Peyer's patch (tissue), 4 donors: ENCODE measurements around the gene PALLD.

ENCODE experiments used
- POLR2A ChIP-seq, 2 donors: fragments of 450-650 bp; IDR thresholded peaks; one replicate each; pipeline ENCODE4 v1.5.1; 2017; ENCODE audit warnings: antibody characterized with exemption in 2 of 2, mild to moderate bottlenecking in 2 of 2, moderate library complexity in 2 of 2
- TF ChIP-seq, protein P1 (sequence below), 6 experiments: fragments of 450-650 bp in 4 of 6; fragments of 200-600 bp in 2 of 6; sonication (generic) in 1 of 6; IDR thresholded peaks; one replicate each; pipeline ENCODE4 v1.5.1; 2017 to 2019; ENCODE audit warnings: antibody characterized with exemption in 6 of 6, mild to moderate bottlenecking in 3 of 6, moderate library complexity in 1 of 6

DNA sequence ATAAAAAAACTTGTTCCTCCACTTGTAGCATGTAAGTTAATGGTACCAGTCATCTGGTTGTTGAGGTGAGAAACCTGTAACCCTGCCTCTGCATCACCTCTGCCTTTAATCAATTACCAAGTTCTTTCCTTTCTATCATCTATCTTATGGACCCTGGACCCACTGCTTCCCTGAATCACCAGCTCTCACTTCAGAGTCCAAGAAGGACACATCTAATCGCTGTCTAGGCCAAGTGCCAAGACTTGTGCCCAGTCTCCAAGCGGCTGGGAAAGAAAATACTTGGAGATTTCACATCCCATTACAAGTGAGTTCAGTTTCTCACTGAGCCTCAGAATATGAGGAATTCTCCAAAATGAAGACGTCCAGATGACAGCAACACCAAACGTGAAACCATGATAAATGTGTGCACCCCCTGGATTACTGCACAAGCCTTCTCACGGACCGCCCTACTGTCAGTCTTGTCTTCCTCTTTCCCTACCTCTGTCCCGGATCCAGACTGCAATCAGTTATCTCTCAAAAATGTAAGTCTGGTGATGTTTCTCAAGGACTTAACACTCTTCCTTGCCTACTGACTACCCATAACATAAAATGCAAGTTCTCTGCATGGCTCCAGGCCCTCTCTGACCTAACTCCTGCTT lies 10.4 kb downstream of the PALLD start:
- TF ChIP-seq POLR2A (IDR thresholded peaks at IDR 0.05) = no peak
- TF ChIP-seq, protein P1, sequence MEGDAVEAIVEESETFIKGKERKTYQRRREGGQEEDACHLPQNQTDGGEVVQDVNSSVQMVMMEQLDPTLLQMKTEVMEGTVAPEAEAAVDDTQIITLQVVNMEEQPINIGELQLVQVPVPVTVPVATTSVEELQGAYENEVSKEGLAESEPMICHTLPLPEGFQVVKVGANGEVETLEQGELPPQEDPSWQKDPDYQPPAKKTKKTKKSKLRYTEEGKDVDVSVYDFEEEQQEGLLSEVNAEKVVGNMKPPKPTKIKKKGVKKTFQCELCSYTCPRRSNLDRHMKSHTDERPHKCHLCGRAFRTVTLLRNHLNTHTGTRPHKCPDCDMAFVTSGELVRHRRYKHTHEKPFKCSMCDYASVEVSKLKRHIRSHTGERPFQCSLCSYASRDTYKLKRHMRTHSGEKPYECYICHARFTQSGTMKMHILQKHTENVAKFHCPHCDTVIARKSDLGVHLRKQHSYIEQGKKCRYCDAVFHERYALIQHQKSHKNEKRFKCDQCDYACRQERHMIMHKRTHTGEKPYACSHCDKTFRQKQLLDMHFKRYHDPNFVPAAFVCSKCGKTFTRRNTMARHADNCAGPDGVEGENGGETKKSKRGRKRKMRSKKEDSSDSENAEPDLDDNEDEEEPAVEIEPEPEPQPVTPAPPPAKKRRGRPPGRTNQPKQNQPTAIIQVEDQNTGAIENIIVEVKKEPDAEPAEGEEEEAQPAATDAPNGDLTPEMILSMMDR (IDR thresholded peaks at IDR 0.05) = no peak
